HG03521 (cell line): ENCODE measurements around the gene RAB6C.
"Not testable (repeated sequence)": the region's sequence is repeated elsewhere in the genome, so short reads cannot be mapped to it uniquely, and the experiment has no call there.

ENCODE experiments used
- ATAC-seq: cut with Tn5 transposase; IDR thresholded peaks from one replicate; pipeline ENCODE4 v1.9.1; 2021; ENCODE audit warnings: mild to moderate bottlenecking, moderate library complexity; ENCODE audit not compliant: unreplicated experiment

Gene RAB6C

GRCh38 chr2:129979629-129980155 is at the start of gene RAB6C:
Gene RAB6C, plus strand, starts transcription at chr2:129979666. Its CDS starts 450 bp downstream, at chr2:129980116.
- not testable (repeated sequence) for ATAC-seq

GRCh38 chr2:129930451-129930850 is 49.0 kb upstream of the RAB6C start:
- ATAC-seq, result no peak

GRCh38 chr2:129933387-129933786 is 46.1 kb upstream of the RAB6C start:
- not testable (repeated sequence) for ATAC-seq

- no peak for ATAC-seq
These were observed 45.2 kb upstream of the RAB6C start for GRCh38 chr2:129934044-129934822.

GRCh38 chr2:129935118-129935517 is 44.3 kb upstream of the RAB6C start:
- ATAC-seq, result no peak

GRCh38 chr2:129936334-129936934 is 43.0 kb upstream of the RAB6C start:
- ATAC-seq, result peak; percentile 82

GRCh38 chr2:129938850-129939471 is 40.5 kb upstream of the RAB6C start:
- ATAC-seq, result not testable (repeated sequence)

- ATAC-seq, result not testable (repeated sequence)
These were observed 36.0 kb upstream of the RAB6C start for GRCh38 chr2:129943456-129943855.

- ATAC-seq, result no peak
These were observed 33.9 kb upstream of the RAB6C start for GRCh38 chr2:129945557-129945956.

GRCh38 chr2:129947712-129948111 is 31.8 kb upstream of the RAB6C start:
- ATAC-seq, result not testable (repeated sequence)

- not testable (repeated sequence) for ATAC-seq
These were observed 23.3 kb upstream of the RAB6C start for GRCh38 chr2:129956171-129956570.

GRCh38 chr2:129957891-129958290 is 21.6 kb upstream of the RAB6C start:
- ATAC-seq, result no peak

GRCh38 chr2:129958736-129959135 is 20.7 kb upstream of the RAB6C start:
- not testable (repeated sequence) for ATAC-seq

- not testable (repeated sequence) for ATAC-seq
These were observed 10.9 kb upstream of the RAB6C start for GRCh38 chr2:129968605-129969004.

- no peak for ATAC-seq
These were observed 4.3 kb upstream of the RAB6C start for GRCh38 chr2:129975016-129975774.

GRCh38 chr2:129976969-129977368 is 2.5 kb upstream of the RAB6C start:
- ATAC-seq, result not testable (repeated sequence)

GRCh38 chr2:129977986-129978385 is 1.5 kb upstream of the RAB6C start:
- no peak for ATAC-seq

GRCh38 chr2:129980246-129980645 is 780 bp downstream of the RAB6C start:
- ATAC-seq, result not testable (repeated sequence)

GRCh38 chr2:129981689-129982088 is 2.2 kb downstream of the RAB6C start:
- ATAC-seq, result not testable (repeated sequence)

GRCh38 chr2:129984426-129984825 is 5.0 kb downstream of the RAB6C start:
- ATAC-seq, result no peak
